ENCODE measurements around the gene SH3PXD2A.

DNA sequence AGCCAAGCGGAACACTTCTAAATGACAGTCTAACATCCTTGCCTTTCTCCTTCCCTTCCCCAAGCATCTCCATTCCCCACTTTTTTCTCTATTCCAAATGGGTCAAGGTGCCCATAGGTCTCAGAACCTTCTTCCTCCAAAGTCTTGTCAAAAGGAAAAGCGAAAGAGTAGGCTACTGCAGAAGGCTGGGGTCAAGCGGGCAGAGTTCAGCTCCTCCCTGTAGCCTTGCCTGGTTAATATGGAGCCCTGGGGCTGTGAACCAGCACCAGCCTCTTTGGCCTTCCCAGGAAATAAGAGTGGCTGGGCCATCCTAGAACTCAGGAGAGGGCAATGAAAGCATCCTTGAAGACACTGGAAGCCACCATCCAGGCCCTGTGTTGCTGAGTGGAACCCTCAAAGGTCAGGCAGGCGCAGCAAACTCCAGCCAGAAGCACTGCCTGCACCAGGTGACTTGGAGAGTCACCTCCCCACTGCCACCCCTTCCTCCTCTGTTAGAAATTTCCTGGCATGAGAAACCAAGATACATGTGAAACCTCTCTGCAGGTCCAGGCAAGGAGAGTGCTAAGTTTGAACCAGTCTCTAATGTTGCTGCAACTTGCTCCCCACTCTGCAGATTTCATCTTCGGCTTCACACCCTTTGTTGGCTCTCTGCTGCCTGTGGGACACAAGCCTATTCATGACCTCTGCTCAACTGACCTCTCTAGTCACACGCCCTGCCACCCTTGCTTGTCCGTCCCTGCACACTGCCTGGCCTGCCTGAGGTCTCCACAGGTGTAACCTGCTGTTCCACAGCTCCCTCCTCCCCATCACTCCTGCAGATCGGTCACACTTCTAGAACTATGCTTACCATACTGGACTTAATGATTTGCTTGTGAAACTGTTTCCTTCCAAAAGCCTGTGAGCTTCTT, 74.9 kb downstream of the SH3PXD2A start:
- TF ChIP-seq, protein P1, sequence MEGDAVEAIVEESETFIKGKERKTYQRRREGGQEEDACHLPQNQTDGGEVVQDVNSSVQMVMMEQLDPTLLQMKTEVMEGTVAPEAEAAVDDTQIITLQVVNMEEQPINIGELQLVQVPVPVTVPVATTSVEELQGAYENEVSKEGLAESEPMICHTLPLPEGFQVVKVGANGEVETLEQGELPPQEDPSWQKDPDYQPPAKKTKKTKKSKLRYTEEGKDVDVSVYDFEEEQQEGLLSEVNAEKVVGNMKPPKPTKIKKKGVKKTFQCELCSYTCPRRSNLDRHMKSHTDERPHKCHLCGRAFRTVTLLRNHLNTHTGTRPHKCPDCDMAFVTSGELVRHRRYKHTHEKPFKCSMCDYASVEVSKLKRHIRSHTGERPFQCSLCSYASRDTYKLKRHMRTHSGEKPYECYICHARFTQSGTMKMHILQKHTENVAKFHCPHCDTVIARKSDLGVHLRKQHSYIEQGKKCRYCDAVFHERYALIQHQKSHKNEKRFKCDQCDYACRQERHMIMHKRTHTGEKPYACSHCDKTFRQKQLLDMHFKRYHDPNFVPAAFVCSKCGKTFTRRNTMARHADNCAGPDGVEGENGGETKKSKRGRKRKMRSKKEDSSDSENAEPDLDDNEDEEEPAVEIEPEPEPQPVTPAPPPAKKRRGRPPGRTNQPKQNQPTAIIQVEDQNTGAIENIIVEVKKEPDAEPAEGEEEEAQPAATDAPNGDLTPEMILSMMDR (conservative IDR thresholded peaks at IDR 0.05 in 1 of 2, IDR thresholded peaks at IDR 0.05 in 1 of 2; ENCODE audit: extremely low read depth in 1 of 2, insufficient read depth in 1 of 2, low read depth in 1 of 2, low read length in 2 of 2) = no peak
- no peak for TF ChIP-seq EZH2 (IDR thresholded peaks at IDR 0.05; ENCODE audit: borderline replicate concordance, low read length)

Data from mammary epithelial cell (primary cell).